Mucosa of gallbladder (tissue), 1 donor: ENCODE measurements around the gene SNN. TPM values are rescaled to one million over a fixed set of nuclear protein-coding genes. Genes with fewer than 3 reads are reported as not detected.

Experiments
- DNase-seq: peaks from one replicate; pipeline ENCODE4 v3.0.0-alpha.2; 2020; ENCODE audit warnings: low spot score
- total RNA-seq: library from RNA; stranded (reverse); gene quantifications from one replicate; pipeline ENCODE4 v1.2.1, GENCODE V29; 2021
- donor health status: DM: no; HTN: no; CAD: no.

Gene SNN
- total RNA-seq, 1 donor from 2014 or later = 55.0 TPM

GRCh38 chr16:11667221-11667823 is 933 bp upstream of the SNN start:
- no peak for DNase-seq

GRCh38 chr16:11668623-11669379 is 546 bp downstream of the SNN start:
- DNase-seq = no peak

- DNase-seq = no peak
Observed at GRCh38 chr16:11669380-11670146, 1.3 kb downstream of the SNN start.

- no peak for DNase-seq
Observed at GRCh38 chr16:11670171-11671131, 2.2 kb downstream of the SNN start.

- DNase-seq = no peak
Observed at GRCh38 chr16:11671271-11671670, 3.0 kb downstream of the SNN start.

- no peak for DNase-seq
Observed at GRCh38 chr16:11671676-11672075, 3.4 kb downstream of the SNN start.

GRCh38 chr16:11672206-11673090 is 4.2 kb downstream of the SNN start:
- DNase-seq = no peak

GRCh38 chr16:11673091-11674000 is 5.1 kb downstream of the SNN start:
- no peak for DNase-seq

- no peak for DNase-seq
Observed at GRCh38 chr16:11674001-11674817, 6.0 kb downstream of the SNN start.

- no peak for DNase-seq
Observed at GRCh38 chr16:11674818-11675560, 6.7 kb downstream of the SNN start.

GRCh38 chr16:11675561-11676511 is 7.6 kb downstream of the SNN start:
- peak; percentile 81 for DNase-seq

GRCh38 chr16:11676799-11677198 is 8.5 kb downstream of the SNN start:
- no peak for DNase-seq

- no peak for DNase-seq
Observed at GRCh38 chr16:11677451-11677951, 9.2 kb downstream of the SNN start.

- no peak for DNase-seq
Observed at GRCh38 chr16:11677959-11678881, 10.0 kb downstream of the SNN start.

GRCh38 chr16:11679250-11679649 is 11.0 kb downstream of the SNN start:
- no peak for DNase-seq
